GM21723 (cell line): ENCODE measurements around the gene NPAS3.
"Not testable (repeated sequence)": the region's sequence is repeated elsewhere in the genome, so short reads cannot be mapped to it uniquely, and the experiment has no call there.

Experiments
- ATAC-seq: cut with Tn5 transposase; IDR thresholded peaks from one replicate; pipeline ENCODE4 v1.9.1; 2021; ENCODE audit warnings: mild to moderate bottlenecking, moderate library complexity; ENCODE audit not compliant: unreplicated experiment

The NPAS3 gene

DNA sequence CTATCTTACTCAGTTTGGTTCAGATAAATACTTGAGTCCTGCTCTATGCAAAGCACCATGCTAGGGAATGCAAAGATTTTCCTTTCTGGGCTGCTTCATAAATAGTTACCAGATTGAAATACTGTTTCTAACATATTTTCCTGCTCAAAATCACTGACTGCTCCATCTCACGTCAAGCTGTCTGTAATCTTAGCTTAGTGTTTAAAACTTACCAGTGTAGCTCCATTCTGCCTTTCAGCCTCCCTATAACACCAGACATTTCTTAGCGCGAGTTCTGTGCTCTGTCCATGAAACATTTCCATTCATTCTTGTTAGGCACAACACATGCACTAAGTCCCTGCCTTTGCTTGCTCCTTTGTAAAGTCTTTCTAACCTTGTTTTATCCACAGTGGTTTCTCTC lies 129.4 kb downstream of the NPAS3 start:
- ATAC-seq = no peak

GRCh38 chr14:33068626-33069025 lies 129.9 kb downstream of the NPAS3 start:
- no peak for ATAC-seq

DNA sequence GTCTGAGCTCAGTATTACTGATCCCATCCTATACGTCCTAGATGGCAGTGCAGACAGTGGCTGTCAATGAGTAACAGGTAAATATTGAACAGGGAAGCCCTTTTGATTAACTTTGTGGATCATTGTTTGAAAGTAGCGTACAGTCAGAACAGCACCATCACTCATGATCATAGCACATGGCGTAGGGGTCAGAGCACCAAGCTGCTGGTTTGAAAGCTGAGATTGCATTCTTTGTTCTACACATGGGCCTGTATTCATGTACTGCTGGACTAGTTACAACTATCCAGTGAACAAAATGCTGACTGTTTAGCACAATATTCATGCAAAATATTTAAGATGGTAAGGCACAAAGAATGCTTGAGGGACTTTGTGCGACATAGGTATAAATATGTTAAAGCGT lies 131.8 kb downstream of the NPAS3 start:
- ATAC-seq = no peak

GRCh38 chr14:33073023-33073422 lies 134.3 kb downstream of the NPAS3 start:
- ATAC-seq = no peak

- ATAC-seq = no peak
These were observed 142.6 kb downstream of the NPAS3 start for GRCh38 chr14:33081259-33081658.

DNA sequence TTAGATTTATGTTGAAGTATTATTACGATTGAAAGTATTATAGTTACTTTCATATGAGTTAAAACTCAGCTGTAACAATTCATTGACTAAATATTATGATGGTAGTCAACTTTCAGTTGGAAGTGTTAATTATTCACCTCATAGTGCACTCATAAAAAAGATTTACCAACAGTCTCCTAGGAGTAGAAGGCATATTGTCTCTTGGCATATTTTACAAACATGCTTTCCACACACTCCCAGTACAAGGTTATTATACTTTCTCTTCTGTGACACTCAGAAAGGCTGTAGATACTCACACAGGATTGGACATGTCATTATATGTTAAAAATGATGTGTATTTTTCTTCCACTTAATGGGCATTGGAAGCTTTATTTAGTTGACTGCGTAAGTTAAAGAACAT lies 147.1 kb downstream of the NPAS3 start:
- no peak for ATAC-seq

DNA sequence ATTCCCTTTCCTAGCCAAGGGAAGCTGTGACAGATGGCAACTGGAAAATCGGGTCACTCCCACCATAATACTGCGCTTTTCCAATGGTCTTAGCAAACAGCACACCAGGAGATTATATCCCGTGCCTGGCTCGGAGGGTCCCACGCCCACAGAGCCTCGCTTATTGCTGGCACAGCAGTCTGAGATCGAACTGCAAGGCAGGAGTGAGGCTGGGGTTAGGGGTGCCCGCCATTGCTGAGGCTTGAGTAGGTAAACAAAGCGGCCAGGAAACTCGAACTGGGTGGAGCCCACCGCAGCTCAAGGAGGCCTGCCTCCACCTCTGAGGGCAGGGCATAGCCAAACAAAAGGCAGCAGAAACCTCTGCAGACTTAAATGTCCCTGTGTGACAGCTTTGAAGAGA lies 149.6 kb downstream of the NPAS3 start:
- not testable (repeated sequence) for ATAC-seq

- no peak for ATAC-seq
These were observed 159.3 kb downstream of the NPAS3 start for GRCh38 chr14:33098016-33098415.

DNA sequence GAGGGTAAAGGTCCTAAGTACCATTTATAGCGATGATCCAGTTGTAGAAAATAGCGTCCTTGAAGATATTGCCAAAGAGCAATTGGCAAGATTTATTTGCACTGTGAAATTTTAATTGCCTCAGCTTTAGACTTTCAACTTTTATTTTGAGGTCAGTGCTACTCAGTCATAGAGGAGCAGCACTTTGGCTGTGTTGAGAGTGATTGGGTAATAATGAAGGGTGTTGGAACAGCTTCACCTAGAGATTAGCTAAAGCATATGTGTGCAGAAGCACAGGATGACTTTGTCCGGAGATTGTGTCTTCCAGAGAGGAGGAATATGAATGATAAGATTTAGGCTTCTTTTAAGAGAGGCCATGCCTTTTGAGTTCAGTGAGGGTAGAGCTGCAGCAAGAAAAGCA lies 164.8 kb downstream of the NPAS3 start:
- ATAC-seq = no peak

- ATAC-seq = no peak
These were observed 165.3 kb downstream of the NPAS3 start for GRCh38 chr14:33103966-33104365.

DNA sequence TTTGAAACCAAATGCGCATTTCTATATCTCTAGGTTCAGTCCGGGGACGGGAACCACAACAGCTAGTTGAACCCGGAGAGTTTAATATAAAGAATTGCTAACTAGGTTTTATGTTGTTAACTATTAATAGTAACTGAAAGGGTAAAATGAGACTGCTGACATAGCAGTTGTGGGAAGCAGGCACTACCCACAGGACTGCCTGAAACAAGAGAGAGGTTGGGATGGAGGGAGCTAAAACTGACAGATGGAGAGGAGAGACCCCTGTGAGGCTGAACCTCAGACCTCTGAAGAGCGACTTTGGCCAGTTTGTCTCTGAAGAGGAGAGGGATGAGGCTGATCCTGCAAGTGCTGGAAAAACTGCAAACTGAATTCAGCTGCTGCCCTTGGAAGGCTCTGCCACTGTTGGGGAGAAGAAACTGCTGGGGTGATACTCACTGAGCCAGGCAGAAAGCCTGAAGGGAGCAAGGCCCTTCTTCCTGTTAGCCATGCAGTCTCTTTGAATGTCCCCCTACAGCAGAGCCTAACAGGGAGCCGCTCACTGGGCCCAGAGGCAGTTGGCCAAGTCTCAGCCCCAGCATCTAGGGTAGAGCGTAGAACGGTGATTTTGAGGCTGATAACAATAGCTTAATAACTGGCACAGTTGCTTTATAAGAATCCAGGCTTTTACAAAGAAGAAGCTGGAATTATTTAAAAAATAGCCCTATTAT lies 172.2 kb downstream of the NPAS3 start:
- no peak for ATAC-seq

DNA sequence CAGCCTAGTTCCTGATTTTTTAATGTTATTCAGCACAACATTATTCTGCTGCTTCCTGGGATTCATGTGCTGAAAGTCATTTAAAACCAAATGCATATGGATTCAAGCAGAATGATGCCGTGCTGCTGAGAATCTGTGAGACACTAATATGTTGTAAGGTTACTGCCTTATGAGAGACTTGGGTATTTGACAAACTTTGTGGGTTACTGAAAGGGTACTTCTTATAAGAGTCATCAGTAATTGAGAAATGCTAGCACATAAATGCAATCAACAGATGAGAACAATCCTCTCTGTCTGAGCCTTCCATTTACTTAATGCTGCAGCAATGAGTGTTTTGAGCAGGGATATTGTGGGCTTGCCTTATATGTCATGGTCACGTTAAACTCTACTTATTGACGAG lies 175.7 kb downstream of the NPAS3 start:
- no peak for ATAC-seq

DNA sequence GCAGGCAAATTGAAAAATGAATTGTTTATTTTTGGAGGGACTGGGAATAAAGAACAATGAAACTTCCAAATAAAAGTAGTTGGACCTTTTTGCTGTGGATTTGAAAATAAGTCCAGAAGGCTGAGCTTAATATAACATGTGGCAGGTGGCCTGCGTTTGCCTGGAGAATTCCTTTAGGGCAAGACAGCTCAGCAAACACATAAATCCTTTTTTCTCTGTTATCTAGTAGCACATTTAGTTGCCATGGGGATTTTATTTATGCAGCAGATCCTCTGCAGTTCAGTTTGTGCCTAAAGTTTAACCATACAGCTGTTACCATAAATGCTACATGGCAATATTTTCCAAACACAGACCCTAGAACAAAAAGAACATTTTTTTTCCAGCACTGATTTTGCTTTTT lies 180.0 kb downstream of the NPAS3 start:
- ATAC-seq = no peak

DNA sequence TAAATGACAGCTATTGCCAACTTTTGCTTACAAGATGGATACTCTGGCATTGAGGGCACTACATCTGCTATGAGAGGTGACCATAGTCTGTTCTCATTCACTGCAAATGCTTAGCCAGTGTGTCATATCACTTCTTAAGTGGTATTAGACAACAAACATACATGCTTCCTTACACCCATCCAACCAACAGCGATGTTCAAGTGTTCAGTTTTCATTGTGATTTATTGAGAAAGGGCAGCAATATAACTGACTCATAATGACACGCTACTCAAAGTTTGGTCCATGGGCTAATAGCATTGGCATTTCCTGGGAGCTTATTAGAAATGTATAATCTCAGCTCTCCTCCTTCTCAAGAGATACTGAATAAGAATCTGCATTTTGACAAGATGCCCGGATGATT lies 181.7 kb downstream of the NPAS3 start:
- no peak for ATAC-seq

- ATAC-seq = no peak
These were observed 182.3 kb downstream of the NPAS3 start for GRCh38 chr14:33120966-33121365.

GRCh38 chr14:33123281-33123680 lies 184.6 kb downstream of the NPAS3 start:
- no peak for ATAC-seq

- no peak for ATAC-seq
These were observed 187.8 kb downstream of the NPAS3 start for GRCh38 chr14:33126433-33126832.

DNA sequence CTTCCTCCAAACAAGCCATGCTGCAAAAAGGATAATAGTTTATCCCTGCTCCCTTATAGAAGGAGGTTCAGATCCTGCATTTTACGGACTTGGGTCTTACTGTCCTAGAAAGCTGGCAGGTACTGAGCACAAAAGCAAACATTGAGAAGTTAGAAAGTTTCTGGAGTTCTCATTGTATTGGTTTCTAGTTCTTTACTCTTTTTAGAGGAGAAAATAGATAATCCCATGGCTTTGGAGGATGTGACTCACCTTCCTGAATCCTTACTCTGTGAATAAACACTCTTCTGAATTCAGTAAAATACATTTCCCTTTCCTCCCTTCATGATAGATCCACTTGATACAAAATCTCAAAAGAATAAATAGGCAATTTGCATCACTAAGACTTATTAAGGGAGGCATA lies 188.9 kb downstream of the NPAS3 start:
- ATAC-seq = no peak

- no peak for ATAC-seq
These were observed 193.1 kb downstream of the NPAS3 start for GRCh38 chr14:33131801-33132200.

- no peak for ATAC-seq
These were observed 195.5 kb downstream of the NPAS3 start for GRCh38 chr14:33134162-33134561.

DNA sequence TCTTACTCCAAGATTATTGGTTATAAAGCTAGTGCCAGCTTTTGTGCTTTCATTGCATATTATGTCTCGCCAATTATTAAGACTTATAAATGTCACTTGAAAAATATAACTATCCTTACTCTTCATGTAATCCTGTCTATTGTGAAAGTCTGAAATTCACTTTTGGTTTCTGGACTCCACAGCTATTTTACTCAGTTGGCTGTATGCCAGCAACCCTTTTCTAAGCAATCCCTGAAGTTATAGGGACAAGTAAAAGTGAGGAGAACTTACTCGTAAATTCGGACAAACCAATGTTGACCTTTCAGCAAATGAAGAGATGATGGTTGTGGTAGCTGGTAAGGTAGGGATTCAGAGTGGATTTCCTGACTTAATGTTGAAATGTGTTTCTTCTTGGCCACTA lies 196.3 kb downstream of the NPAS3 start:
- no peak for ATAC-seq

- no peak for ATAC-seq
These were observed 212.2 kb downstream of the NPAS3 start for GRCh38 chr14:33150666-33151428.

- ATAC-seq = no peak
These were observed 224.4 kb downstream of the NPAS3 start for GRCh38 chr14:33163109-33163508.
